Keratinocyte (primary cell): ENCODE data around the gene RPN1. TPM values are rescaled to one million over a fixed set of nuclear protein-coding genes. Genes with fewer than 3 reads are reported as not detected.
"Not testable (repeated sequence)": the region's sequence is repeated elsewhere in the genome, so short reads cannot be mapped to it uniquely, and the experiment has no call there.

Experiments
- DNase-seq: peaks from one replicate; pipeline ENCODE4 v3.0.0-alpha.2; 2011; ENCODE audit warnings: low read depth, missing footprints, low spot score
- FAIRE-seq: peaks from 2 replicates; lab custom pipeline; 2011; peaks lifted over from hg19 to GRCh38; lab: Jason Lieb, UNC
- H2AFZ ChIP-seq: 2 replicates; pipeline ENCODE4 v1.6.0; 2012; ENCODE audit warnings: low read length, control low read depth, inconsistent platforms; ENCODE audit not compliant: control insufficient read depth
- H3K27ac ChIP-seq: 2 replicates; pipeline ENCODE4 v1.5.1; 2011; ENCODE audit warnings: low read length; ENCODE audit not compliant: control insufficient read depth, insufficient read depth
- H3K27me3 ChIP-seq: 3 replicates; pipeline ENCODE4 v1.6.0; 2011; ENCODE audit warnings: low read length; ENCODE audit not compliant: control insufficient read depth, insufficient read depth; ENCODE audit errors: extremely low read depth
- H3K36me3 ChIP-seq, 2 experiments: 2 replicates in 1 of 2; 3 replicates in 1 of 2; pipeline ENCODE4 v1.5.1; 2011; ENCODE audit warnings: low read length in 2 of 2, mild to moderate bottlenecking in 1 of 2; ENCODE audit not compliant: control insufficient read depth in 2 of 2, insufficient read depth in 2 of 2; ENCODE audit errors: extremely low read depth in 1 of 2
- H3K4me1 ChIP-seq: 3 replicates; pipeline ENCODE4 v1.5.1; 2011; ENCODE audit warnings: low read length; ENCODE audit not compliant: control insufficient read depth, insufficient read depth; ENCODE audit errors: extremely low read depth
- H3K4me2 ChIP-seq: 3 replicates; pipeline ENCODE4 v1.6.0; 2011; ENCODE audit warnings: low read depth, low read length; ENCODE audit not compliant: control insufficient read depth, insufficient read depth; ENCODE audit errors: extremely low read depth
- H3K4me3 ChIP-seq, 3 experiments: fragments of 200-600 bp in 1 of 3; sonication (generic) in 1 of 3; 2 replicates in 2 of 3; 3 replicates in 1 of 3; pipeline ENCODE4 v1.5.1; 2011 to 2016; ENCODE audit warnings: low read length in 3 of 3, mild to moderate bottlenecking in 3 of 3, control low read depth in 2 of 3, inconsistent platforms in 1 of 3, low read depth in 1 of 3, mixed read lengths in 1 of 3, mixed run types in 1 of 3, moderate library complexity in 1 of 3; ENCODE audit not compliant: control insufficient read depth in 2 of 3, insufficient read depth in 2 of 3; ENCODE audit errors: extremely low read depth in 1 of 3
- H3K79me2 ChIP-seq: 2 replicates; pipeline ENCODE4 v1.6.0; 2012; ENCODE audit warnings: low read length; ENCODE audit not compliant: control insufficient read depth, insufficient read depth
- H3K9ac ChIP-seq: 3 replicates; pipeline ENCODE4 v1.6.0; 2011; ENCODE audit warnings: low read length; ENCODE audit not compliant: control insufficient read depth, insufficient read depth; ENCODE audit errors: extremely low read depth
- H3K9me1 ChIP-seq: 3 replicates; pipeline ENCODE4 v1.6.0; 2011; ENCODE audit warnings: low read length; ENCODE audit not compliant: control insufficient read depth, insufficient read depth; ENCODE audit errors: extremely low read depth
- H3K9me3 ChIP-seq: 2 replicates; pipeline ENCODE4 v1.5.1; 2012; ENCODE audit warnings: low read depth, low read length; ENCODE audit not compliant: control insufficient read depth
- H4K20me1 ChIP-seq: 3 replicates; pipeline ENCODE4 v1.6.0; 2011; ENCODE audit warnings: low read length; ENCODE audit not compliant: control insufficient read depth, insufficient read depth; ENCODE audit errors: extremely low read depth
- CTCF ChIP-seq, 3 experiments: IDR thresholded peaks in 1 of 3; conservative IDR thresholded peaks in 1 of 3; optimal IDR thresholded peaks in 1 of 3; 2 replicates in 2 of 3; 3 replicates in 1 of 3; pipeline versions ENCODE3 to v1.5.1; 2011; ENCODE audit warnings: low read length in 3 of 3, mild to moderate bottlenecking in 3 of 3, moderate library complexity in 2 of 3, control low read depth in 1 of 3, inconsistent platforms in 1 of 3; ENCODE audit not compliant: insufficient read depth in 2 of 3; ENCODE audit errors: extremely low read depth in 1 of 3
- EZH2 ChIP-seq: IDR thresholded peaks from one replicate; pipeline ENCODE4 v1.6.1; 2012; ENCODE audit warnings: inconsistent platforms, mild to moderate bottlenecking, low read length, moderate library complexity
- dilution Hi-C: fragments of 300-500 bp; cut with MboI; formaldehyde crosslinking; loops from one replicate; pipeline ENCODE4 v1.7.0; 2020; ENCODE audit warnings: low sequenced_read_pairs; ENCODE audit not compliant: extremely low pct_ligation_motif_present
- polyA plus RNA-seq, 5 experiments: library from polyadenylated mRNA; depleted of rRNA in 3 of 5; stranded (reverse) in 3 of 5; stranded (forward) in 1 of 5; unstranded in 1 of 5; fragments of >200 nt; gene quantifications; 1 replicate in 1 of 5; 2 replicates in 3 of 5; 3 replicates in 1 of 5; pipeline versions ENCODE4 v1.2.1 to v1.2.3, GENCODE V29; 2011 to 2012; ENCODE audit warnings: missing spikeins in 2 of 5, low read depth in 1 of 5, low replicate concordance in 1 of 5

The RPN1 gene
- polyA plus RNA-seq, 1 donor (not counting 4 experiments of a cell fraction or from before 2014, with no cell fraction given): 350 TPM

DNA sequence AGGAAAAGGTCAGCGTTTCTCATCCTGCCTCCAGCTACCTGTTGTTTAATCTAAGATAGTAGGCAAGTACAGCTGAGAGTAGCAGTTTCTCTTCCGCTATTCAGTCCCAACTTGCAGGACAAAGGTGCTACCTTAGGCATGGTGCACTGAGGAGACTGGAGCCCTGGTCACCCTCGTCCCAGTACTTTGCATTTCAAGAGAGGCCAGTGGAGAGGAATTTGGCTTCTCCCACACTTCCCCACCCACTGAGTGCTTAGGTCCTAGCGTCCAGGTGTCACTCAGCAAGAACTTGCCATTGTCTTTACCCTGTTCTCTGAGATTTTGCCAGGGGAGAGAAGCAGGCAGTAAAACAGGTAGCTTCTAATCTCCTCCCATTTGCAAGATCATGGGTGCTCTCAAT, 12.5 kb upstream of the RPN1 start:
- Histone ChIP-seq H3K4me2 (no peak overlapping the region), H3K36me3 (no peaks in the 10 kb centered on the region), H3K4me1 (no peaks in the 10 kb centered on the region), H3K27me3 (no peaks in the 10 kb centered on the region), H3K9me3 (no peaks in the 10 kb centered on the region), H3K27ac (no peak overlapping the region), H3K79me2 (no peaks in the 10 kb centered on the region), H2AFZ (no peak overlapping the region), H3K9ac (no peak overlapping the region), H3K9me1 (no peaks in the 10 kb centered on the region), H4K20me1 (no peaks in the 10 kb centered on the region), H3K4me3 (no peak overlapping the region)
- FAIRE-seq (no peak), DNase-seq (no peak)
- dilution Hi-C loops: no loop called here
- TF ChIP-seq CTCF (optimal IDR thresholded peaks at IDR 0.05 in 1 of 3, IDR thresholded peaks at IDR 0.05 in 1 of 3, conservative IDR thresholded peaks at IDR 0.05 in 1 of 3; ENCODE audit: extremely low read depth in 1 of 3, insufficient read depth in 2 of 3, low read length in 3 of 3): no peak
- TF ChIP-seq EZH2: no peak

GRCh38 chr3:128655531-128655930, 4.9 kb upstream of the RPN1 start:
- FAIRE-seq (no peak), DNase-seq (no peak)
- H3K4me3 ChIP-seq: no peak overlapping the region
- no peak overlapping the region for H3K4me2 ChIP-seq
- peaks cover under 1% of the 10 kb centered on the region for H3K79me2 ChIP-seq
- H3K27me3 ChIP-seq: no peaks in the 10 kb centered on the region
- H3K9ac ChIP-seq: no peak overlapping the region
- no peak for TF ChIP-seq CTCF (optimal IDR thresholded peaks at IDR 0.05 in 1 of 3, IDR thresholded peaks at IDR 0.05 in 1 of 3, conservative IDR thresholded peaks at IDR 0.05 in 1 of 3; ENCODE audit: extremely low read depth in 1 of 3, insufficient read depth in 2 of 3, low read length in 3 of 3)
- dilution Hi-C loops: no loop called here
- H3K27ac ChIP-seq: no peak overlapping the region
- H2AFZ ChIP-seq: no peak overlapping the region
- no peaks in the 10 kb centered on the region for H3K4me1 ChIP-seq
- no peaks in the 10 kb centered on the region for H4K20me1 ChIP-seq
- no peaks in the 10 kb centered on the region for H3K9me1 ChIP-seq
- no peaks in the 10 kb centered on the region for H3K36me3 ChIP-seq
- H3K9me3 ChIP-seq: no peaks in the 10 kb centered on the region

GRCh38 chr3:128653993-128654805, 3.6 kb upstream of the RPN1 start:
- H3K4me1 ChIP-seq, H4K20me1 ChIP-seq, H2AFZ ChIP-seq, H3K9me3 ChIP-seq, H3K4me3 ChIP-seq, H3K27ac ChIP-seq, dilution Hi-C loops, FAIRE-seq, H3K27me3 ChIP-seq, H3K36me3 ChIP-seq, DNase-seq, H3K4me2 ChIP-seq, H3K9ac ChIP-seq, H3K9me1 ChIP-seq: not testable (repeated sequence)
- H3K79me2 ChIP-seq: peaks cover 14% of the 10 kb centered on the region
